HepG2 (cell line): ENCODE data around the gene NT5C. TPM values are rescaled to one million over a fixed set of nuclear protein-coding genes. Genes with fewer than 3 reads are reported as not detected.

ENCODE experiments used
- ATAC-seq: fragments of 200-7000 bp; cut with Tn5 transposase; 3 replicates; pipeline ENCODE4 v1.9.1; 2020; ENCODE audit warnings: mild to moderate bottlenecking, moderate library complexity
- BruUV-seq: library from RNA; stranded (reverse); fragments of 400-500 nt; replicated peaks from 2 replicates; lab custom pipeline; 2021; lab: Mats Ljungman, UMichigan
- CTCF ChIA-PET: fragments of 300-600 bp; formaldehyde crosslinking; extraction: SDS; loops from one replicate; lab custom pipeline; 2021; ENCODE audit warnings: low total read pairs, inconsistent platforms, low intra/inter-chr PET ratio; lab: Yijun Ruan, JAX
- POLR2A ChIA-PET: fragments of 350-600 bp; sonication (Branson Sonifier 250); formaldehyde crosslinking; loops from one replicate; lab custom pipeline; 2020; ENCODE audit warnings: antibody characterized with exemption, inconsistent platforms; lab: Yijun Ruan, JAX
- DNase-seq: peaks from one replicate; pipeline ENCODE4 v3.0.0-alpha.2; 2015; ENCODE audit warnings: low spot score
- FAIRE-seq: peaks from 3 replicates; lab custom pipeline; 2011; peaks lifted over from hg19 to GRCh38; lab: Jason Lieb, UNC
- H2AFZ ChIP-seq: one replicate; pipeline ENCODE4 v1.6.1; 2011; ENCODE audit warnings: low read length, inconsistent platforms
- H3K27ac ChIP-seq: fragments of 300-600 bp; 3 replicates; pipeline ENCODE4 v1.8.0; 2011; ENCODE audit warnings: mixed run types, mild to moderate bottlenecking, mixed read lengths, low read length, inconsistent platforms; ENCODE audit not compliant: insufficient read depth; ENCODE audit errors: extremely low read length
- H3K27me3 ChIP-seq, 2 experiments: fragments of 200-600 bp in 1 of 2; 2 replicates in 1 of 2; 3 replicates in 1 of 2; pipeline versions ENCODE4 v1.6.0 to v1.8.0; 2011; ENCODE audit warnings: low read length in 2 of 2, mild to moderate bottlenecking in 2 of 2, moderate library complexity in 2 of 2, inconsistent platforms in 1 of 2; ENCODE audit not compliant: insufficient read depth in 2 of 2, control insufficient read depth in 1 of 2
- H3K36me3 ChIP-seq, 2 experiments: fragments of 200-600 bp in 1 of 2; replicated peaks in 1 of 2; 2 replicates in 1 of 2; 3 replicates in 1 of 2; pipeline versions ENCODE4 v1.5.1 to v1.8.0; 2011; ENCODE audit warnings: low read length in 2 of 2, inconsistent platforms in 1 of 2; ENCODE audit not compliant: insufficient read depth in 2 of 2, control insufficient read depth in 1 of 2
- H3K4me1 ChIP-seq: 2 replicates; pipeline ENCODE4 v1.5.1; 2012; ENCODE audit warnings: low read length, inconsistent platforms; ENCODE audit not compliant: insufficient read depth
- H3K4me2 ChIP-seq: 2 replicates; pipeline ENCODE4 v1.6.0; 2011; ENCODE audit warnings: low read depth, low read length, inconsistent platforms
- H3K4me3 ChIP-seq, 3 experiments: fragments of 200-600 bp in 1 of 3; sonication (generic), shearing (Covaris generic) in 1 of 3; replicated peaks in 1 of 3; 2 replicates each; pipeline ENCODE4 v1.5.1; 2011 to 2016; ENCODE audit warnings: low read length in 3 of 3, inconsistent platforms in 2 of 3, low read depth in 2 of 3, mild to moderate bottlenecking in 2 of 3, control low read depth in 1 of 3, mixed read lengths in 1 of 3; ENCODE audit not compliant: insufficient read depth in 1 of 3
- H3K79me2 ChIP-seq: one replicate; pipeline ENCODE4 v1.6.1; 2011; ENCODE audit warnings: low read length, inconsistent platforms; ENCODE audit not compliant: insufficient read depth
- H3K9ac ChIP-seq: 2 replicates; pipeline ENCODE4 v1.6.0; 2011; ENCODE audit warnings: mild to moderate bottlenecking, low read depth, low read length, inconsistent platforms; ENCODE audit not compliant: insufficient read depth
- H3K9me3 ChIP-seq: 2 replicates; pipeline ENCODE4 v1.5.1; 2012; ENCODE audit warnings: mild to moderate bottlenecking, low read length
- H4K20me1 ChIP-seq: 2 replicates; pipeline ENCODE4 v1.6.0; 2011; ENCODE audit warnings: inconsistent platforms, mild to moderate bottlenecking, low read length, moderate library complexity; ENCODE audit not compliant: insufficient read depth
- ATAD3A ChIP-seq: sonication (generic); formaldehyde crosslinking; IDR thresholded peaks from 2 replicates; pipeline ENCODE4 v1.4.0; 2020; ENCODE audit warnings: missing genetic modification reagents
- ATF4 ChIP-seq, 2 experiments: fragments of 450-650 bp in 1 of 2; sonication (generic) in 1 of 2; formaldehyde crosslinking; IDR thresholded peaks; 2 replicates each; pipeline versions ENCODE4 v1.5.0 to v1.8.0; 2020 to 2022; ENCODE audit warnings: mild to moderate bottlenecking in 1 of 2, missing genetic modification reagents in 1 of 2
- HES4 ChIP-seq: sonication (generic); formaldehyde crosslinking; IDR thresholded peaks from 2 replicates; pipeline ENCODE4 v1.9.0; 2021; ENCODE audit warnings: mild to moderate bottlenecking, missing genetic modification reagents, borderline replicate concordance
- HOXA9 ChIP-seq: sonication (generic); formaldehyde crosslinking; IDR thresholded peaks from 2 replicates; pipeline ENCODE4 v1.8.1; 2022; ENCODE audit warnings: missing genetic modification reagents, mild to moderate bottlenecking, moderate library complexity, borderline replicate concordance
- KDM1A ChIP-seq: IDR thresholded peaks from 2 replicates; pipeline ENCODE4 v1.6.1; 2016; ENCODE audit warnings: missing compliant biosample characterization
- KMT2A ChIP-seq: sonication (generic); formaldehyde crosslinking; IDR thresholded peaks from 2 replicates; pipeline ENCODE4 v1.4.0; 2020; ENCODE audit warnings: missing genetic modification reagents
- MLLT10 ChIP-seq: sonication (generic); formaldehyde crosslinking; IDR thresholded peaks from 2 replicates; pipeline ENCODE4 v1.4.0; 2020; ENCODE audit warnings: missing genetic modification reagents
- NFKBIZ ChIP-seq: IDR thresholded peaks from 2 replicates; pipeline ENCODE4 v1.6.1; 2018; ENCODE audit warnings: missing genetic modification reagents, missing compliant biosample characterization
- NFYB ChIP-seq: sonication (generic); formaldehyde crosslinking; IDR thresholded peaks from 2 replicates; pipeline ENCODE4 v1.4.0; 2020; ENCODE audit warnings: missing genetic modification reagents
- TRIM22 ChIP-seq: fragments of 450-650 bp; IDR thresholded peaks from 2 replicates; pipeline ENCODE4 v1.6.1; 2017
- TRIM24 ChIP-seq: sonication (generic); formaldehyde crosslinking; IDR thresholded peaks from 2 replicates; pipeline ENCODE4 v1.8.0; 2022; ENCODE audit warnings: mild to moderate bottlenecking, missing genetic modification reagents
- ZFP1 ChIP-seq: IDR thresholded peaks from 2 replicates; pipeline ENCODE4 v1.6.1; 2016
- ZKSCAN1 ChIP-seq: fragments of 150-350 bp; IDR thresholded peaks from 2 replicates; pipeline ENCODE4 v1.6.1; 2014; ENCODE audit warnings: low read length
- ZNF205 ChIP-seq: IDR thresholded peaks from 2 replicates; pipeline ENCODE4 v1.6.1; 2018; ENCODE audit warnings: missing biosample characterization, missing genetic modification reagents
- ZNF567 ChIP-seq: sonication (generic); formaldehyde crosslinking; IDR thresholded peaks from 2 replicates; pipeline ENCODE4 v1.8.1; 2023; ENCODE audit warnings: mild to moderate bottlenecking, missing genetic modification reagents, borderline replicate concordance
- ZNF619 ChIP-seq: sonication (generic); formaldehyde crosslinking; IDR thresholded peaks from 2 replicates; pipeline ENCODE4 v1.4.0; 2020; ENCODE audit warnings: mild to moderate bottlenecking, missing genetic modification reagents
- ZNF652 ChIP-seq: IDR thresholded peaks from 2 replicates; pipeline ENCODE4 v1.6.1; 2016; ENCODE audit warnings: low read depth, borderline replicate concordance
- ZNF879 ChIP-seq: sonication (generic); formaldehyde crosslinking; IDR thresholded peaks from 2 replicates; pipeline ENCODE4 v1.8.1; 2023; ENCODE audit warnings: missing genetic modification reagents
- ZSCAN12 ChIP-seq: sonication (generic); formaldehyde crosslinking; IDR thresholded peaks from 2 replicates; pipeline ENCODE4 v1.9.0; 2021; ENCODE audit warnings: mild to moderate bottlenecking, missing genetic modification reagents
- WGBS: methylation state at CpG from one replicate; pipeline ENCODE4 v1.1.6; 2017; ENCODE audit warnings: low lambda C conversion rate; 5-methylcytosine and 5-hydroxymethylcytosine counted together
- in situ Hi-C: cut with HindIII; loops from 2 replicates; pipeline ENCODE4 v1.10.0; 2017; ENCODE audit warnings: low pct_unique_long_range_greater_than_20kb; ENCODE audit not compliant: extremely low pct_ligation_motif_present
- intact Hi-C: fragments of 100-400 bp; cut with micrococcal nuclease; formaldehyde crosslinking; loops from one replicate; pipeline ENCODE4 v1.10.0; 2022; ENCODE audit not compliant: unreplicated experiment
- polyA plus RNA-seq, 8 experiments: library from polyadenylated mRNA; depleted of rRNA in 3 of 8; stranded (reverse) in 7 of 8; unstranded in 1 of 8; fragments of >200 nt; fragmentation: Illumina TruSeq in 4 of 8; extraction: Trizol in 4 of 8; gene quantifications; 2 replicates each; pipeline versions ENCODE4 v1.2.1 to v1.2.3, GENCODE V29; 2011 to 2016; ENCODE audit warnings: low read depth in 4 of 8, missing spikeins in 1 of 8, mixed read lengths in 1 of 8; ENCODE audit not compliant: insufficient read depth in 1 of 8
- total RNA-seq, 5 experiments: library from RNA; depleted of rRNA; stranded (reverse); fragments of >200 nt; fragmentation: Illumina TruSeq; extraction: Trizol; gene quantifications; 2 replicates each; pipeline ENCODE4 v1.2.3, GENCODE V29; 2016; ENCODE audit warnings: low read depth in 1 of 5
- TF ChIP-seq, protein P1 (sequence below): IDR thresholded peaks from 2 replicates; pipeline ENCODE4 v1.6.1; 2016; ENCODE audit warnings: mild to moderate bottlenecking
- TF ChIP-seq, protein P2 (sequence below): sonication (generic); formaldehyde crosslinking; IDR thresholded peaks from 2 replicates; pipeline ENCODE4 v1.5.1; 2020; ENCODE audit warnings: missing genetic modification reagents, mild to moderate bottlenecking, borderline replicate concordance

NT5C gene
- total and polyA plus RNA-seq, 2 of the 13 experiments (the other 11 are each of a cell fraction or from before 2014, with no cell fraction given): 42.8 to 48.6 TPM

DNA sequence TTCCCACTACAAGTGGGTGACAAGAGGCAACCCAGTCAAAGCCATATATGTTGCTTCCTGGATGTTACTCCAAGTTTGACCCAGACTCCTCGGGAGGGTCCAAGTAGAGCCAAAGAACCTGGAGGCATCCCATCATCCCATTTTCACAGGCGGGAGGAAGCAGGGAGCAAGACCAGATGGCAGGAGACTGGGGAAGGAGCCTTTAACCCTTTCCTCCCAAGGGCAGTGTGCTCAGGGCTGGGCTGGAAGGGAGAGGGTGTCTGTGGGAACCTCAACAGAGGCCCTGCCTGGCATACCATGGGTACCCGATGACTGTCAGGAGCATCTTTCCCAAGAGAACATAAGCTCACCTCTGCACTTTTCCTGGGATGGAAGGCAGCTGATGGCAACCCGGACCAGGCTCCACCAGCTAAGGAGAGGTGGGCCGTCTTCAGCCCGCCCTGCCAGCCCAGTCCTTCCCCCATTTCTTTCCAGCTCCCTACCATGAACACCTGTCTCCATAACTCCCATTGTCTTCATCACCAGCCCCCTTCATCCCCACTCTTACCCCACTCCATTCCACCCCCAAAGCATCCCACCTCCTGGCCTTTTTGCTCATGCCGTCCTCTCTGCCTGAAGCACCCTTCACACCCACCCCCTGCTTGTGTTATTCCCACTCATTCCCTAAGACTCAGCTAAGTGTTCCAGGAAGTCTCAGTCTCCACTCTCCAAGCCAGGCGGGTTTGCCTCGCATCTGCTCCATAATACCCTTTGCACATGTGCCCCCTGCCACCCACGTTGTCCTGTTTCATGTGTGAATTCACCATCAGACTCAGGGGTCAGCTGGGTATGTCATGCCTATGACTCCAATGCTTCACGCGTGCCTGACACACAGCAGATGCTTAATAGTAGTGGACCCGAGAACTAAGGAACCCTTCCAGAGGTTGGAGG, 49.7 kb downstream of the NT5C start:
- ATAC-seq: no peak
- Histone ChIP-seq H3K4me3 (no peak overlapping the region), H3K4me1 (peaks cover 98% of the 10 kb centered on the region), H3K79me2 (no peaks in the 10 kb centered on the region), H3K36me3 (no peaks in the 10 kb centered on the region), H3K4me2 (no peak overlapping the region; the same call in 1 of the 2 replicates), H2AFZ (no peak overlapping the region), H3K27me3 (peaks cover 0 to 13% of the 10 kb centered on the region in 2 experiments; a peak in 2 of 5 replicates), H3K9ac (no peak overlapping the region), H3K9me3 (no peaks in the 10 kb centered on the region), H4K20me1 (no peaks in the 10 kb centered on the region), H3K27ac (no peak overlapping the region)
- BruUV-seq: no TSS peak
- intact Hi-C loops (no loop called here), in situ Hi-C loops (no loop called here)
- 44% methylated on average over 13 of the region's 13 CpGs for WGBS
- DNase-seq: no peak
- CTCF ChIA-PET: no interaction called here
- POLR2A ChIA-PET: interaction anchor here (1.1 kb wide), 1 partner anchor 10 kb away, joined by 3 read pairs; no protein-coding TSS in a partner anchor
- FAIRE-seq: no peak
- TF ChIP-seq ZNF652 (CRISPR knock-in tag): peak; percentile 92
- peak in 1 of 2 experiments; percentile 35; a peak in 1 of 4 replicates for TF ChIP-seq ATF4 (CRISPR knock-in tag; IDR thresholded peaks at IDR 0.05)
- TF ChIP-seq NFKBIZ (CRISPR knock-in tag): no peak
- no peak for TF ChIP-seq NFYB (CRISPR knock-in tag)
- TF ChIP-seq ZKSCAN1: no peak
- no peak for TF ChIP-seq TRIM24 (CRISPR knock-in tag)
- no peak for TF ChIP-seq ZNF879 (CRISPR knock-in tag)
- TF ChIP-seq KDM1A (CRISPR knock-in tag): no peak
- no peak for TF ChIP-seq HES4 (CRISPR knock-in tag)
- no peak for TF ChIP-seq ZNF205 (CRISPR knock-in tag)
- TF ChIP-seq ZSCAN12: no peak
- no peak for TF ChIP-seq ATAD3A
- no peak for TF ChIP-seq MLLT10
- TF ChIP-seq ZNF567 (CRISPR knock-in tag): no peak
- 0 out of 2 replicates have a peak, but pooled peaks have one; percentile 33 for TF ChIP-seq HOXA9
- TF ChIP-seq KMT2A (CRISPR knock-in tag): no peak
- TF ChIP-seq ZNF619: no peak
- no peak for TF ChIP-seq TRIM22
- TF ChIP-seq, protein P1, sequence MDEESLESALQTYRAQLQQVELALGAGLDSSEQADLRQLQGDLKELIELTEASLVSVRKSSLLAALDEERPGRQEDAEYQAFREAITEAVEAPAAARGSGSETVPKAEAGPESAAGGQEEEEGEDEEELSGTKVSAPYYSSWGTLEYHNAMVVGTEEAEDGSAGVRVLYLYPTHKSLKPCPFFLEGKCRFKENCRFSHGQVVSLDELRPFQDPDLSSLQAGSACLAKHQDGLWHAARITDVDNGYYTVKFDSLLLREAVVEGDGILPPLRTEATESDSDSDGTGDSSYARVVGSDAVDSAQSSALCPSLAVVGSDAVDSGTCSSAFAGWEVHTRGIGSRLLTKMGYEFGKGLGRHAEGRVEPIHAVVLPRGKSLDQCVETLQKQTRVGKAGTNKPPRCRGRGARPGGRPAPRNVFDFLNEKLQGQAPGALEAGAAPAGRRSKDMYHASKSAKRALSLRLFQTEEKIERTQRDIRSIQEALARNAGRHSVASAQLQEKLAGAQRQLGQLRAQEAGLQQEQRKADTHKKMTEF: no peak
- TF ChIP-seq, protein P2, sequence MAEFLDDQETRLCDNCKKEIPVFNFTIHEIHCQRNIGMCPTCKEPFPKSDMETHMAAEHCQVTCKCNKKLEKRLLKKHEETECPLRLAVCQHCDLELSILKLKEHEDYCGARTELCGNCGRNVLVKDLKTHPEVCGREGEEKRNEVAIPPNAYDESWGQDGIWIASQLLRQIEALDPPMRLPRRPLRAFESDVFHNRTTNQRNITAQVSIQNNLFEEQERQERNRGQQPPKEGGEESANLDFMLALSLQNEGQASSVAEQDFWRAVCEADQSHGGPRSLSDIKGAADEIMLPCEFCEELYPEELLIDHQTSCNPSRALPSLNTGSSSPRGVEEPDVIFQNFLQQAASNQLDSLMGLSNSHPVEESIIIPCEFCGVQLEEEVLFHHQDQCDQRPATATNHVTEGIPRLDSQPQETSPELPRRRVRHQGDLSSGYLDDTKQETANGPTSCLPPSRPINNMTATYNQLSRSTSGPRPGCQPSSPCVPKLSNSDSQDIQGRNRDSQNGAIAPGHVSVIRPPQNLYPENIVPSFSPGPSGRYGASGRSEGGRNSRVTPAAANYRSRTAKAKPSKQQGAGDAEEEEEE (CRISPR knock-in tag): no peak
- TF ChIP-seq ZFP1: no peak
